GOT3 (cell line): Measurements from ENCODE around the gene SFSWAP.
"Not testable (repeated sequence)": the region's sequence is repeated elsewhere in the genome, so short reads cannot be mapped to it uniquely, and the experiment has no call there.

ENCODE experiments used
- DNase-seq: peaks from one replicate; lab custom pipeline; 2025; ENCODE audit warnings: mixed read lengths; lab: John Stamatoyannopoulos, UW

The SFSWAP gene

GRCh38 chr12:131759176-131759575 lies 48.3 kb downstream of the SFSWAP start:
- no peak for DNase-seq

DNA sequence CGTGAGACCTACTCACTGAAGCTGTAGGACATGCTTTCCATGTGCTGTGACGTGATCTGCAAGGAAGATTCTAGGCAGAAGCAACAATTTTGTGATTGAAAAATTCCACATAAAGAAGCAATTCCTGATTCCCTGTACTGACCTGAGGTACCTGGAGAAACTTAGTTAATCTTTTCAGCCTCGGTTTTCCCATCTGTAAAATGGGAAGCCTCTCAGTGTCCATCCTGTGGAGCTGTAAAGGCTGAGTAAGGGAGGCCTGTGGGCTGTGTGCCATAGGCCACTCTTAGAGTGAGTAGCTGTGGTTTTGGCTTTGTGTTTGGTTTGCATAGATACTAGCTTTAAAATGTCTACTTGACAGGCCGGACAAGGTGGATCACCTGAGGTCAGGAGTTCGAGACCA lies 50.7 kb downstream of the SFSWAP start:
- DNase-seq: no peak

DNA sequence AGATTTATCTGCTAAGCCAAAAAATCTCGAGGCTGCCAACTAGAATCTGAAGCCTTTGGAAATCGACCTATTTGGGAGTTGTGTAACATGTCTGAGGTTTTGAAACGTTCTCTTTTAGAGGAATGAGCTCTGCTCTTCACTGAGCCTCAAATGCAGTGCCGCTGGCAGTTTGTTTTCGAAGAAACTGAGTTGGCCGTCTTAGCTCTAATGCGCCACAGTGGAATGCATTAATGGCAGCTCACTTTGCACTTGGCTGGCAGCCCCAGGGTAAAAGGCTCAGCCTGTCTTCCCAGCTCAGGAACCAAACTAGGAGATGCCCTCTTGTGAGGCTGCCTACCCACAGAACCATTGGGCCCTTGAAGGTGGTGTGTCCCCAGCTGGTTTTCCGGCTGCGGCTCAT lies 53.8 kb downstream of the SFSWAP start:
- DNase-seq: no peak

DNA sequence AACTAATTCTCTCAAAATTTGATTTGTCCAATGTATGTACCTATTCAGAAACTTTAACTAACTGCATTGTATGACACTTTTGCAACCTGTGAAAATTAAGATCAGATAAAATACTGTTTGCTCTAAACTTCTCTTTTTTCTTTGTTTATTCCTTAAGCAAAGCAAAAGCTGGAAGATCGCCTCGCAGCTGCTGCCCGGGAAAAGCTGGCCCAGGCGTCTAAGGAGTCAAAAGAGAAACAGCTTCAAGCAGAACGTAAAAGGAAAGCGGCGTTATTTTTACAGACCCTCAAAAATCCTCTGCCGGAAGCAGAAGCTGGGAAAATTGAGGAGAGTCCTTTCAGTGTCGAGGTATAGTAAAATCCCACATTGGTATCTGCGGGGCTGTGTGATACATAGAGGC lies 55.1 kb downstream of the SFSWAP start:
- DNase-seq: no peak

DNA sequence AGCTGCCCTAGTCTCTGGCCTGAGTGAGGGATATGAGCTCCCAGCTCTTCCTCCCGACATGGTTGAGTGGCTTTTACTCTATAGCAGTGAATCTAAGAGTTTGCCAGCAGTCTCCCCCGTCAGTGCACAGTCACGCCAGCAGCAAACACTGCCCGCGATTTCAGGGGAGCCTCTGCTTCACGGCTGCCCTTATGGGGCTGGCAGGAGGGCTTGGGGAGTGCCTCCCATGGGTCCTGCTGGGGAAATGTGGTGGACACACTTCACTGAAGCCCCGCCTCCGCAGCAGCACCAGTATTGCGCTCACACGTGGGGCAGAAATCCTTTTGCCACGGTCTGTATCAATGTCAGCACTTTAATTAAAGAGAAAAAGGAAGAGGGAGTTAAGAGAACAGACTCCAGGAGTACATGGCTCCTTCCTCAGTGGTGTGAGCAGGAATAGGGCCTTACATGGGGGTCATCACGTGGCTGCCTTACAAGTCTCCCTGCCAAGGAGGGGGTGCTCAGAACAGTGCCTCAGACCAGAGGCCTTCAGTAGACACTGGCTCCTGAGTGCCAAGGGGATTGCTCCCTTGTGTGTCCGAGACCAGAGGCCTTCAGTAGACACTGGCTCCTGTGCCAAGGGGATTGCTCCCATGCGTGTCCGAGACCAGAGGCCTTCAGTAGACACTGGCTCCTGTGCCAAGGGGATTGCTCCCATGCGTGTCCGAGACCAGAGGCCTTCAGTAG lies 55.7 kb downstream of the SFSWAP start:
- no peak for DNase-seq

DNA sequence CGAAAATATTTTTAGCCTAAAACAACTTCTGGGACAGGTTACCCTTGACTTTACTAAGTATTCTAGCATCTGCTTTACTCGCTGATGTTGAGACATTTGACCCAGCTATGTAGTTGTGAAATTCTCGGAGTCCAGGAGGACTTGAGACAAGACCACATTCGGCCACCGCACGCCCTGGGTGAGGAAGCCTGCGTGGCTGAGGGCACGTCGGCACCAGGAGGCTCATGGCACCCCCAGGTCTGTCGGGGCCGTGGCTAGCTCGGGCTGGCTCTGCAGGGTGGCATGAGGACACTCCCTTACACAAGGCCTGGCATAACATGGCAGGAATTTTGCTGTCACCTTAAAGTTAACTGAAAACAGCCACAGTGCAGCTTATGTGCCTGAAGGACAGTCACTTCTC lies 59.2 kb downstream of the SFSWAP start:
- DNase-seq: no peak

DNA sequence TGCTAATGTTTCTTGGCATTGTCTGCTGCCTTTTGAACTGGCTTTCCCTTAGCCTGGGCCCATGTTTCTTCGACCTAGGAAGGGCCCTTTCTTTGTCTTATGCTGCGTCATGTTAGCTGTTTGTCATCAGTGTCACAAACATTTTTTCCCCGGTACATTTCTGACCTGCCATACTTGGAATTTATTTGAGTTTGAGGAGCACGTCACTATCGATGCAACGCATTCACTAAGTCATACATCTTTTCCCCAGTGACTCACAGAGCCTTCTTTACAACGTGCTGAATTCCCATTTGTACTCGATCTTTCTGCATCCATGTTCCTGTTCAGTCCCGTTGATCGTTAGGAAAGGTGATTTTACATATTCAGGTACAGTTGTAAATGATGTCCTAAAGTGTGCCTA lies 61.1 kb downstream of the SFSWAP start:
- no peak for DNase-seq

GRCh38 chr12:131773582-131774221 lies 62.8 kb downstream of the SFSWAP start:
- DNase-seq: no peak

- DNase-seq: no peak
These were observed 63.9 kb downstream of the SFSWAP start for GRCh38 chr12:131774576-131775391.

- DNase-seq: no peak
These were observed 64.7 kb downstream of the SFSWAP start for GRCh38 chr12:131775392-131776236.

DNA sequence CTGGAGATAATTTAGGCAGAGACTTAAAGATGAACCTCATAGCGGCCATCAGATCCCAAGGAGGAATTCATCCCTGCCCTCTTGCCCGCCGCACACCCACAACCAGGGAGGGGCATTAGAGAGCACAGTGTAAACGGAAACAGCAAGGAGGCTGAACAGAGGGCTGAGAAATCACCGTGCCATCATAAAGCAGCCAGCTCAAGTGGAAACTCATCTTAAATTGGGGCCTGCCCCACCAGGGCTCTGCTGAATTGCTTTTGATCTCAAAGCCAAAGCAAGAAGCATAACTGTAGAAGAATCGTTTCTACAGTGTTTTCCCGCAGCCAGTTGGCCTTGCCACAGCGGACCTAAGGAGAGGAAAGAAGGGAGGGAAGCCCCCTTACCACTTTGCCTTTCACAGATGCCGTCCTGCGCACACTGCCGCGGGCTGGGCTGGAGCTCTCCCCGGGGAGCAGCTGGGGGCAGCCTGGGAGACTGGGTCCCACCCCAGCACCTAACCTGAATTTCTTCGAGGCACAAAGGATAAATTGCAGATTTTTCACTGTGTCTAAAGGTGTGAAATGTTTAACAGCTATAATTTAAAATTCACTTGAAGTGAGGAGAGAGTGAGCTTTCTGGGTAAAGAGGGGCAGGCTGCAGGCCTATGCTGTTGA lies 65.5 kb downstream of the SFSWAP start:
- DNase-seq: no peak

GRCh38 chr12:131777269-131777668 lies 66.4 kb downstream of the SFSWAP start:
- not testable (repeated sequence) for DNase-seq

DNA sequence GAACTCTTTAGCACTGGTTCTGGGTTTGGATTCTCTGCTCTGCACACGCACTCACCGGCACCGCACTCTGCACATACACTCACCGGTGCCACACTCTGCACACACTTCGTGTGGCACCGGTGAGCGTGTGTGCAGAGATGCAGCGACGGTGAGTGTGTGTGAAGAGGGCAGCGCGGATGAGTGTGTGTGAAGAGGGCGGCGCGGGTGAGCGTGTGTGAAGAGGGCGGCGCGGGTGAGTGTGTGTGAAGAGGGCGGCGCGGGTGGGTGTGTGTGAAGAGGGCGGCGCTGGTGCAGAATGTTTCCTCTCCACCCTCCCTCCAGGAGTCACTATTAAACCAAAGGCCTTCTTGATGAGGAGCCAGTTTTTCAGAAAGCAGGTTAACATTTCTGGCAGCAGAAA lies 68.1 kb downstream of the SFSWAP start:
- no peak for DNase-seq

DNA sequence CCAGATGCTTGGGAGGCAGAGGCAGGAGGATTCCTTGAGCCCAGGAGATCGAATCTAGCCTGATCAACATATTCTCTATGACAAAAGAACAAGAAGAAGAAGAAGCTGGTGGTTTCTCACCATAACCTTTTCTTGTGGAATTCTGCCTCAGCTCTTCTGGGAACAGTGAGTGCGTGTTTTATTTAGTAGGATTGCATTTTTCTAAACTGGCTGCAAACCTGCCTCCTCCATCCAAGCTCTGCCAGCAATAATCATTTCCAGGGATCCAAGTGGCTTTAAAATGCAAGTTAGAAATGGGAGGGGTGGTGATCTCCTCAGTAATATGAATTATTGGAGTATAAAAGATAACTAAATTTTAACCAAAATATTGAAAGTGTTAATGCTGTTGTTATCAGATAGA lies 71.2 kb downstream of the SFSWAP start:
- DNase-seq: no peak

DNA sequence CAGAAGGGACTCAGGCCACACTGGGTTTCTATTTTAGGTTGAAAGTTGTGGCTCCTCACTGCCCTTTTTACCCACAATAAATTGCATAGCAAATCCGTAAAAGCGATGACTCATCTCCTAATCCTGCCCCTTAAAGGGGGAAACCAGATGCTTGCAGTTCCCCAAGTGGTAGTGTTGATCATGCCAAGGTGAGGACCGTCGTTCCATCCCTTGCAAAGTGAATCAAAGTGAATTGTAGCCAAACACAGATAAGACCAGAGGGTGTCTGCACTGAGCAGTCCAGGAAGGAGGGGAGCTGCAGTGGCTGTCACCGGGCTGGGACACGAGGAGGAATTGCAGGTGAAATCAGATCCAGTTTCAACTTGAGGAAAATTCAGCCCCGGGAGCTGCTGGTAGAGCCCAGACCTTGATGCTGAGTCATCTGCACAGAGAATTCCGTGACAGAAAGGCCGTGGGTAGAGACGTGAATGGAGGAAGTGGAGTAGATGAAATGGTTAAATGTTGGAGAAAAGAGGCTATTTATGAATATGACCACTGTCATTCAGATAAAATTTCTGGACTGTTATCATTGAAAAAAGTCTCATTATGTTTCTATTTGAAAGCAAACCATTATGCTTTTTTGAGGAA lies 73.1 kb downstream of the SFSWAP start:
- no peak for DNase-seq

- no peak for DNase-seq
These were observed 74.2 kb downstream of the SFSWAP start for GRCh38 chr12:131784909-131785762.

DNA sequence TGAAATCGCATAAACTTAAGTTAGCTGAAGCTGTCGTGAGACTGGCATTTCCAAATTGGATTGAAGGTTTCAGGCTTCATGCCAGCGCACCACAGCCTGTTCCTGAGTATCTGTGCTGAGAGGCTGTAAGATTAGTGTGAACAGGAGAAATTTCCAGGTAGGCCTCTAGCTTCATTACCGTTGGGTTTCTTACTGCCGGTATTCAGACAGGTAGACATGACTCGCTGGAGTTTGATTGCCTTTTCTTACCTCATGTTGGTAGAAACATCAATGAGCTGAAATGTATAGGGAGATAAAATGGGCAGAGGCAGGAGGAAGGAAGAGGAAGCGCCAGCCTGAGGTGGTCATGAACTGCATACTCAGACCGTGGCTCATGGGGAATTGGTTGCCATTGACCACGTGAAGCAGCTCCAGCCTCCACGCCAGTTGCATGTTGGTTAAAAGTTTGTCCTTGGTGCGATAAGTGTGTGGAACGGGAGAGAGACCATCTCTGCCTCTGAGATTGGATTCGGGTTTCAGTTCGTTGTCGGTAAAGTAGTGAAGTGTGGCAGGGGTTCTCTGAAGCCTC lies 75.0 kb downstream of the SFSWAP start:
- no peak for DNase-seq

GRCh38 chr12:131786331-131786730 lies 75.4 kb downstream of the SFSWAP start:
- DNase-seq: no peak

GRCh38 chr12:131787143-131787660 lies 76.3 kb downstream of the SFSWAP start:
- no peak for DNase-seq

DNA sequence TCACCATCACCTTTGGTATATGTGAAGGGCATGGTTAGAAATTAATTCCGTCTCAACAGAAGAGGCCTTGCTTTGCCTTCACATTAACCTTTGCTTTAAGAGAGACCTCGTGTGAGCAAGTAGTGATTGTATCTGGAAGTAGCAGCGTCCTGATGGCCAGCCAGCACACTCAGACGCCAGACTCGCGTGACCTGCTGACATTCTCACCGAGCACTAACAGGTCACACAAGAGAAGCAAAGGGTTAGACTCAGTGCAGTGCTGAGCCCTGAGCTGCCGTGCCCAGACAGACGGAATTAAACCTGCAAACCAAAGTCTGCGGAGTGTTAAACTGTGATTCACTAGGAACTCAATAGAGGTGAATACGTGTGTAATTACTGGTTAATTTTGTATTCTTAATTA lies 77.2 kb downstream of the SFSWAP start:
- DNase-seq: no peak
